LNCAP (cell line): Measurements from ENCODE around the gene C10orf71.

Experiments used
- TF ChIP-seq, protein P1 (sequence below): fragments of 450-650 bp; IDR thresholded peaks from 2 replicates; pipeline ENCODE4 v1.5.1; 2017; ENCODE audit warnings: mild to moderate bottlenecking

The C10orf71 gene

GRCh38 chr10:49288341-49289065 is 10.5 kb upstream of the C10orf71 start:
- TF ChIP-seq, protein P1, sequence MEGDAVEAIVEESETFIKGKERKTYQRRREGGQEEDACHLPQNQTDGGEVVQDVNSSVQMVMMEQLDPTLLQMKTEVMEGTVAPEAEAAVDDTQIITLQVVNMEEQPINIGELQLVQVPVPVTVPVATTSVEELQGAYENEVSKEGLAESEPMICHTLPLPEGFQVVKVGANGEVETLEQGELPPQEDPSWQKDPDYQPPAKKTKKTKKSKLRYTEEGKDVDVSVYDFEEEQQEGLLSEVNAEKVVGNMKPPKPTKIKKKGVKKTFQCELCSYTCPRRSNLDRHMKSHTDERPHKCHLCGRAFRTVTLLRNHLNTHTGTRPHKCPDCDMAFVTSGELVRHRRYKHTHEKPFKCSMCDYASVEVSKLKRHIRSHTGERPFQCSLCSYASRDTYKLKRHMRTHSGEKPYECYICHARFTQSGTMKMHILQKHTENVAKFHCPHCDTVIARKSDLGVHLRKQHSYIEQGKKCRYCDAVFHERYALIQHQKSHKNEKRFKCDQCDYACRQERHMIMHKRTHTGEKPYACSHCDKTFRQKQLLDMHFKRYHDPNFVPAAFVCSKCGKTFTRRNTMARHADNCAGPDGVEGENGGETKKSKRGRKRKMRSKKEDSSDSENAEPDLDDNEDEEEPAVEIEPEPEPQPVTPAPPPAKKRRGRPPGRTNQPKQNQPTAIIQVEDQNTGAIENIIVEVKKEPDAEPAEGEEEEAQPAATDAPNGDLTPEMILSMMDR, result no peak

DNA sequence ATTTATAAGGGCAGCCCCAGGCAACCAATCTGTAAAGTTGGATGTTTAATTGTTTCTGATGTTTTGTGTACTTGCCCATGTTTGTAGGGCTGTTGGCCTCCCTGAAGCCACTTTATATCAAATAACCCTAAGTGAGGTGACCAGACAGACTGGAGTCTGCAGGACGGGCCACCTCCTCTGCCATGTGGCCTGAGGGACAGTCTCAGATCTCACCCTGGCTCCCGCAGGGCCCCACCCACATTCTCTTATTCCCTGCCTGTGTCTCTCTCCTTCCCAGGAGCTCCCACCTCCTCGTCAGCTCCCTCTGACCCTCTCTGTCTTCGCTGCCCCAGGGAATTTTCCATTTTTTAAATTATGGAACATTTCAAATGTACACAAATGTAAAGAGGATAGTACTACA is 9.5 kb upstream of the C10orf71 start:
- TF ChIP-seq, protein P1, result no peak

DNA sequence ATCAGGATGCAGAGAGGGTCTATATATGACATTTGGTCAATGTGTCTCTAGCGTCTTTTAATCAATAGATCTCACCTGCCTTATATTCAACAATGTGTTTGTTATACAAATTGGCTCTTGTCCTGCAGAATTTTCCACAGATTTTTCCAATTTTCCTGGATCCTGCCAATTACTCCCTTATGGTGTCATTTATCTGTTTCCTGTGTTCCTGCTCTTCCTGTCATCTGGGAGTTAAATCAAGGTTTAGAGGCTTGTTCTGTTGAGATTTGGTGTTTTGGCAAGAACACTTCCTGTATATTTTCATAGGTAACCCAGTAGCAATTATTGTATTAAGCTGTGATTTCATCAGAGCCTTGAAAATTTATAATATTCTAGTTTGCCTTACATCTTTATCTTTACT is 8.8 kb upstream of the C10orf71 start:
- TF ChIP-seq, protein P1, result no peak

GRCh38 chr10:49290607-49291006 is 8.4 kb upstream of the C10orf71 start:
- TF ChIP-seq, protein P1, result no peak

- TF ChIP-seq, protein P1, result no peak
Measured at GRCh38 chr10:49292565-49293207, 6.3 kb upstream of the C10orf71 start.

- TF ChIP-seq, protein P1, result no peak
Measured at GRCh38 chr10:49293208-49293603, 5.8 kb upstream of the C10orf71 start.

DNA sequence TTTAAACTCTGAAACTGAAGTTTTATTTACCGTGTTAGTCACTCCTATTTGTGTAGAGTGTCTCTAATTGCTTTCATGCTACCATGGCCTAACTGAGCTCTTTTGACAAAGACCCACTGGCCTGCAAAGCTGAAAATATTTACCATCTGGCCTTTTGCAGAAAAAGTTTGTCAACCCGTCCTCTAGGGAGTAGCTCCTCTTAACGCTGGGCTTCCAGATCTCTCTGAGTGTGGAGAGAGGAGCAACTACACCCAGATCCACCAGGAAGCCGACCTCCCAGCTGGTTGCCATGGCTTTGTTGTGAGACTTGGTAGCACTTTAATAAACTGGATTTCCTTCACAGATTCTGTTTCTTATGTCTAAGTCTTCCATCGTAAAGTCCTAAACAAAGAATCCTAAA is 4.2 kb upstream of the C10orf71 start:
- TF ChIP-seq, protein P1, result no peak
